Measurements from ENCODE around the gene NAA80.

- TF ChIP-seq CTCF (IDR thresholded peaks at IDR 0.05; ENCODE audit: low read depth, low read length, poor library complexity, severe bottlenecking) (no peak), EZH2phosphoT487 (IDR thresholded peaks at IDR 0.05; ENCODE audit: borderline replicate concordance, low read length) (no peak)
These were observed 28.9 kb upstream of the NAA80 start, which contains the start of gene TUSC2 for GRCh38 chr3:50327943-50328691.

Measured in DOHH2 (cell line).